K562 (cell line): ENCODE data around the gene CR2. TPM values are rescaled to one million over a fixed set of nuclear protein-coding genes. Genes with fewer than 3 reads are reported as not detected.
A peak's percentile ranks its signal among the peaks of the same experiment; 100 is the strongest.

Experiments
- BMI1 ChIP-seq: fragments of 150-350 bp; IDR thresholded peaks from 2 replicates; pipeline ENCODE4 v1.6.1; 2014; ENCODE audit warnings: low read length
- CHD1 ChIP-seq: fragments of 200-600 bp; sonication (generic); IDR thresholded peaks from one replicate; pipeline ENCODE4 v1.6.1; 2012; ENCODE audit warnings: mild to moderate bottlenecking, moderate library complexity, low read length, inconsistent platforms
- DACH1 ChIP-seq: fragments of 450-650 bp; IDR thresholded peaks from 2 replicates; pipeline ENCODE4 v1.6.1; 2018; ENCODE audit not compliant: partially characterized antibody
- ERF ChIP-seq: fragments of 450-650 bp; formaldehyde crosslinking; IDR thresholded peaks from 2 replicates; pipeline ENCODE4 v1.4.0; 2020; ENCODE audit warnings: mild to moderate bottlenecking, mixed read lengths
- EWSR1 ChIP-seq: fragments of 450-650 bp; IDR thresholded peaks from 2 replicates; pipeline ENCODE4 v1.6.1; 2018; ENCODE audit warnings: borderline replicate concordance, mild to moderate bottlenecking, low read depth, moderate library complexity; ENCODE audit not compliant: partially characterized antibody
- HBP1 ChIP-seq: fragments of 450-650 bp; formaldehyde crosslinking; IDR thresholded peaks from 2 replicates; pipeline ENCODE4 v1.4.0; 2022; ENCODE audit warnings: missing genetic modification characterization
- HLTF ChIP-seq: fragments of 450-650 bp; IDR thresholded peaks from 2 replicates; pipeline ENCODE4 v1.6.1; 2016
- KDM2B ChIP-seq: fragments of 250-450 bp; sonication (Bioruptor Pico); IDR thresholded peaks from 2 replicates; pipeline ENCODE4 v1.8.0; 2021; ENCODE audit warnings: mild to moderate bottlenecking, moderate library complexity
- MIER1 ChIP-seq: fragments of 450-650 bp; IDR thresholded peaks from 2 replicates; pipeline ENCODE4 v1.6.1; 2016; ENCODE audit warnings: antibody characterized with exemption, mild to moderate bottlenecking, low read depth
- RBFOX2 ChIP-seq: fragments of 200-400 bp; formaldehyde crosslinking; IDR thresholded peaks from 2 replicates; pipeline ENCODE4 v1.6.1; 2017; ENCODE audit warnings: low read depth, mild to moderate bottlenecking, low read length, moderate library complexity
- SMARCB1 ChIP-seq: IDR thresholded peaks from 2 replicates; pipeline ENCODE4 v1.6.1; 2011; ENCODE audit warnings: improper control_type of control experiment, low read depth; ENCODE audit not compliant: insufficient read length
- SRSF9 ChIP-seq: fragments of 200-400 bp; formaldehyde crosslinking; IDR thresholded peaks from 2 replicates; pipeline ENCODE4 v1.6.1; 2017; ENCODE audit warnings: low read depth, low read length, borderline replicate concordance
- SUPT5H ChIP-seq: fragments of 450-650 bp; IDR thresholded peaks from 2 replicates; pipeline ENCODE4 v1.6.1; 2016
- TAL1 ChIP-seq: fragments of 450-650 bp; IDR thresholded peaks from 2 replicates; pipeline ENCODE4 v1.6.1; 2016; ENCODE audit warnings: mild to moderate bottlenecking
- TRIM28 ChIP-seq: fragments of 450-650 bp; IDR thresholded peaks from 2 replicates; pipeline ENCODE4 v1.6.1; 2017
- ZBTB7A ChIP-seq: IDR thresholded peaks from 2 replicates; pipeline ENCODE4 v1.6.1; 2011; ENCODE audit warnings: low read depth, mild to moderate bottlenecking, low read length, moderate library complexity, borderline replicate concordance; ENCODE audit not compliant: control insufficient read depth
- ZEB2 ChIP-seq: fragments of 450-650 bp; IDR thresholded peaks from 2 replicates; pipeline ENCODE4 v1.6.1; 2016
- ZFP30 ChIP-seq: fragments of 250-450 bp; sonication (Bioruptor Pico); IDR thresholded peaks from 2 replicates; pipeline ENCODE4 v1.8.0; 2022; ENCODE audit warnings: moderate library complexity, mild to moderate bottlenecking, inconsistent platforms, borderline replicate concordance
- ZNF253 ChIP-seq: fragments of 250-450 bp; sonication (Bioruptor Pico); conservative IDR thresholded peaks from 2 replicates; pipeline ENCODE4 v1.6.1; 2021; ENCODE audit warnings: mild to moderate bottlenecking
- ZNF511 ChIP-seq: sonication (generic); formaldehyde crosslinking; IDR thresholded peaks from 2 replicates; pipeline ENCODE4 v1.8.0; 2022; ENCODE audit warnings: mild to moderate bottlenecking, missing genetic modification reagents
- ZNF75A ChIP-seq: fragments of 450-650 bp; formaldehyde crosslinking; IDR thresholded peaks from 2 replicates; pipeline ENCODE4 v1.4.0; 2020; ENCODE audit warnings: mild to moderate bottlenecking
- ZNF778 ChIP-seq: fragments of 450-650 bp; formaldehyde crosslinking; IDR thresholded peaks from 2 replicates; pipeline ENCODE4 v1.4.0; 2020; ENCODE audit warnings: mild to moderate bottlenecking, moderate library complexity
- ZNF79 ChIP-seq: fragments of 250-450 bp; sonication (Bioruptor Pico); IDR thresholded peaks from 2 replicates; pipeline ENCODE4 v1.4.0; 2020; ENCODE audit warnings: low read depth, mild to moderate bottlenecking, moderate library complexity
- polyA plus RNA-seq, 8 experiments: library from polyadenylated mRNA; depleted of rRNA in 4 of 8; stranded (reverse) in 5 of 8; unstranded in 3 of 8; fragments of >200 nt; fragmentation: Nextera tagmentation in 2 of 8; fragmentation: Illumina TruSeq in 1 of 8; extraction: Ambion mirVana in 2 of 8; extraction: Trizol in 1 of 8; gene quantifications; 2 replicates each; pipeline versions ENCODE4 v1.2.1 to v1.2.3, GENCODE V29; 2011 to 2014; ENCODE audit warnings: inconsistent platforms in 1 of 8, missing spikeins in 1 of 8
- total RNA-seq, 7 experiments: library from RNA; depleted of rRNA in 6 of 7; stranded (reverse); fragments of >200 nt in 6 of 7; fragmentation: Illumina TruSeq in 2 of 7; extraction: Trizol in 2 of 7; gene quantifications; 2 replicates each; pipeline versions ENCODE4 v1.2.1 to v1.2.3, GENCODE V29; 2011 to 2021; ENCODE audit warnings: low replicate concordance in 1 of 7
- TF ChIP-seq, protein P1 (sequence below): fragments of 450-650 bp; IDR thresholded peaks from one replicate; pipeline ENCODE4 v1.6.1; 2018; ENCODE audit warnings: mild to moderate bottlenecking, moderate library complexity; ENCODE audit not compliant: partially characterized antibody
- TF ChIP-seq, protein P2 (sequence below): fragments of 250-450 bp; sonication (Bioruptor Pico); IDR thresholded peaks from 2 replicates; pipeline ENCODE4 v1.4.0; 2020; ENCODE audit warnings: mild to moderate bottlenecking, moderate library complexity

CR2 gene
- total and polyA plus RNA-seq, 9 of the 15 experiments (the other 6 are each of a cell fraction or from before 2014, with no cell fraction given): 0.07 to 0.67 (median 0.37) TPM

GRCh38 chr1:207519505-207520399, 65.6 kb downstream of the CR2 start (continued):
- TF ChIP-seq, protein P1, sequence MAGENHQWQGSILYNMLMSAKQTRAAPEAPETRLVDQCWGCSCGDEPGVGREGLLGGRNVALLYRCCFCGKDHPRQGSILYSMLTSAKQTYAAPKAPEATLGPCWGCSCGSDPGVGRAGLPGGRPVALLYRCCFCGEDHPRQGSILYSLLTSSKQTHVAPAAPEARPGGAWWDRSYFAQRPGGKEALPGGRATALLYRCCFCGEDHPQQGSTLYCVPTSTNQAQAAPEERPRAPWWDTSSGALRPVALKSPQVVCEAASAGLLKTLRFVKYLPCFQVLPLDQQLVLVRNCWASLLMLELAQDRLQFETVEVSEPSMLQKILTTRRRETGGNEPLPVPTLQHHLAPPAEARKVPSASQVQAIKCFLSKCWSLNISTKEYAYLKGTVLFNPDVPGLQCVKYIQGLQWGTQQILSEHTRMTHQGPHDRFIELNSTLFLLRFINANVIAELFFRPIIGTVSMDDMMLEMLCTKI: no peak
- peak; percentile 63 for TF ChIP-seq RBFOX2
- TF ChIP-seq EWSR1: no peak
- no peak for TF ChIP-seq ZNF253 (CRISPR knock-in tag)
- no peak for TF ChIP-seq SMARCB1
- TF ChIP-seq SUPT5H: peak; percentile 71
- 0 out of 2 replicates have a peak, but pooled peaks have one; percentile 16 for TF ChIP-seq KDM2B
- no peak; the same call in 1 of the 2 replicates for TF ChIP-seq TRIM28
- 0 out of 2 replicates have a peak, but pooled peaks have one; percentile 78 for TF ChIP-seq HBP1 (CRISPR knock-in tag)
- no peak for TF ChIP-seq SRSF9
- TF ChIP-seq CHD1: no peak
- no peak for TF ChIP-seq MIER1
- peak; percentile 99 for TF ChIP-seq TAL1
- TF ChIP-seq ZEB2: peak; percentile 85; the same call in 1 of the 2 replicates
- TF ChIP-seq ZNF75A (CRISPR knock-in tag): no peak
- TF ChIP-seq ZFP30: no peak
- no peak for TF ChIP-seq ZNF778 (CRISPR knock-in tag)
- TF ChIP-seq ZNF511 (CRISPR knock-in tag): no peak
- TF ChIP-seq ZBTB7A: peak; percentile 68; the same call in 1 of the 2 replicates
- TF ChIP-seq, protein P2, sequence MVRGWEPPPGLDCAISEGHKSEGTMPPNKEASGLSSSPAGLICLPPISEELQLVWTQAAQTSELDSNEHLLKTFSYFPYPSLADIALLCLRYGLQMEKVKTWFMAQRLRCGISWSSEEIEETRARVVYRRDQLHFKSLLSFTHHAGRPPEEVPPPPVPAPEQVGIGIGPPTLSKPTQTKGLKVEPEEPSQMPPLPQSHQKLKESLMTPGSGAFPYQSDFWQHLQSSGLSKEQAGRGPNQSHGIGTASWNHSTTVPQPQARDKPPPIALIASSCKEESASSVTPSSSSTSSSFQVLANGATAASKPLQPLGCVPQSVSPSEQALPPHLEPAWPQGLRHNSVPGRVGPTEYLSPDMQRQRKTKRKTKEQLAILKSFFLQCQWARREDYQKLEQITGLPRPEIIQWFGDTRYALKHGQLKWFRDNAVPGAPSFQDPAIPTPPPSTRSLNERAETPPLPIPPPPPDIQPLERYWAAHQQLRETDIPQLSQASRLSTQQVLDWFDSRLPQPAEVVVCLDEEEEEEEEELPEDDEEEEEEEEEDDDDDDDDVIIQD (CRISPR knock-in tag): no peak
- TF ChIP-seq HLTF: peak; percentile 91; the same call in 1 of the 2 replicates
- TF ChIP-seq DACH1: no peak
- TF ChIP-seq ZNF79 (CRISPR knock-in tag): no peak
- TF ChIP-seq BMI1: no peak
- TF ChIP-seq ERF: 0 out of 2 replicates have a peak, but pooled peaks have one; percentile 25
